Cardiac muscle cell (in vitro differentiated cells and primary cell): ENCODE measurements around the gene AKT1. TPM values are rescaled to one million over a fixed set of nuclear protein-coding genes. Genes with fewer than 3 reads are reported as not detected.

Experiments
- DNase-seq, 2 donors: peaks; one replicate each; pipeline versions ENCODE4 v3.0.0 to v3.0.0-alpha.2; 2010 to 2017; ENCODE audit warnings: low read depth in 1 of 2, low spot score in 1 of 2
- H3K27ac ChIP-seq: fragments of 200-600 bp; sonication (generic); 2 replicates; pipeline ENCODE4 v1.5.1; 2016
- H3K27me3 ChIP-seq: fragments of 200-600 bp; sonication (generic); 2 replicates; pipeline ENCODE4 v1.6.0; 2016; ENCODE audit warnings: control low read depth
- H3K36me3 ChIP-seq: fragments of 200-600 bp; sonication (generic); 2 replicates; pipeline ENCODE4 v1.5.1; 2016; ENCODE audit warnings: control low read depth
- H3K4me1 ChIP-seq: fragments of 200-600 bp; sonication (generic); 2 replicates; pipeline ENCODE4 v1.8.1; 2017; ENCODE audit warnings: low read depth, mild to moderate bottlenecking, mixed run types
- H3K4me3 ChIP-seq: fragments of 200-600 bp; sonication (generic); 2 replicates; pipeline ENCODE4 v1.5.1; 2016; ENCODE audit warnings: mild to moderate bottlenecking
- H3K9me3 ChIP-seq: fragments of 200-600 bp; sonication (generic); 2 replicates; pipeline ENCODE4 v1.5.1; 2017; ENCODE audit warnings: low read depth, mild to moderate bottlenecking, control low read depth
- polyA plus RNA-seq: library from polyadenylated mRNA; unstranded; fragments of >200 nt; fragmentation: Nextera tagmentation; extraction: Ambion mirVana; gene quantifications from 2 replicates; pipeline ENCODE4 v1.2.1, GENCODE V29; 2016
- total RNA-seq: library from RNA; depleted of rRNA; stranded (reverse); fragments of >200 nt; gene quantifications from 2 replicates; pipeline ENCODE4 v1.2.3, GENCODE V29; 2016
- TF ChIP-seq, protein P1 (sequence below): IDR thresholded peaks from 2 replicates; pipeline ENCODE4 v1.5.1; 2012; ENCODE audit warnings: low read depth, mild to moderate bottlenecking, low read length

Gene AKT1
- total and polyA plus RNA-seq, 2 experiments from 2014 or later, result 173 to 242 TPM

DNA sequence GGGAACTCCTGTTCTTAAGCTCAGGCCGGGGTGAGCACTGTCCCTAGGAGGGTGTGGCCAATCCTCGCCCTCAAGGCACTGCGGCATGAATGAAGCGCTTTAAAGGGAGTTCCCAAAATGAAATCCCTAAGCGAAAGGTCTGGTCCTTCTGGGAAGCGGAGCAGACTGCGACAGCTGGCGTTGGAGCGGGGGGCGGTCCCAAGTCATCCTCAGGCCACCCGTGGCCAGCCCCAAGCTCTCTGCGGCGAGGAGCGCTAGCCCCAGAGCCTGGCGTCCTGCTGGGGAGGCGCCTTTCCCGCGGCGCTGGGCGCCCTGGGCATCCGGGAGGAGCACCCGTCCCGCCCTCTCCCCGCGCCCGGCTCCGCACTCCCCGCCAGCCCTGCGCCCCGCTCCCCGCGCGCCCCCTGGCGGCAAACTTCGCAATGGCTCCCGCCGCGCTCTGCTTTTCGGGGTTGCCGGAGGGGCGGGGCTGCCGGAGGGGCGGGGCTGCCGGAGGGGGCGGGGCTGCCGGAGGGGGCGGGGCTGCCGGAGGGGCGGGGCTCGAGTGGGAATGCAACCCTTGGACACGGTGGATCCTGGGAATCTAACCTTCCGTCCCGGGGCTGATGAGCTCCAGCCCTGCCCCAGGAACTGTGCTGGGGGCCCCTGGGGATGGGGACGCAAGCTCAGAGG, 30.8 kb upstream of the AKT1 start:
- Histone ChIP-seq H3K27ac (peak overlapping the region; percentile 87), H3K27me3 (peaks cover 6% of the 10 kb centered on the region), H3K9me3 (no peaks in the 10 kb centered on the region), H3K36me3 (no peaks in the 10 kb centered on the region), H3K4me3 (peak overlapping the region; percentile 50), H3K4me1 (peaks cover 9% of the 10 kb centered on the region)
- peak; percentile 85 to 92 for DNase-seq
- TF ChIP-seq, protein P1, sequence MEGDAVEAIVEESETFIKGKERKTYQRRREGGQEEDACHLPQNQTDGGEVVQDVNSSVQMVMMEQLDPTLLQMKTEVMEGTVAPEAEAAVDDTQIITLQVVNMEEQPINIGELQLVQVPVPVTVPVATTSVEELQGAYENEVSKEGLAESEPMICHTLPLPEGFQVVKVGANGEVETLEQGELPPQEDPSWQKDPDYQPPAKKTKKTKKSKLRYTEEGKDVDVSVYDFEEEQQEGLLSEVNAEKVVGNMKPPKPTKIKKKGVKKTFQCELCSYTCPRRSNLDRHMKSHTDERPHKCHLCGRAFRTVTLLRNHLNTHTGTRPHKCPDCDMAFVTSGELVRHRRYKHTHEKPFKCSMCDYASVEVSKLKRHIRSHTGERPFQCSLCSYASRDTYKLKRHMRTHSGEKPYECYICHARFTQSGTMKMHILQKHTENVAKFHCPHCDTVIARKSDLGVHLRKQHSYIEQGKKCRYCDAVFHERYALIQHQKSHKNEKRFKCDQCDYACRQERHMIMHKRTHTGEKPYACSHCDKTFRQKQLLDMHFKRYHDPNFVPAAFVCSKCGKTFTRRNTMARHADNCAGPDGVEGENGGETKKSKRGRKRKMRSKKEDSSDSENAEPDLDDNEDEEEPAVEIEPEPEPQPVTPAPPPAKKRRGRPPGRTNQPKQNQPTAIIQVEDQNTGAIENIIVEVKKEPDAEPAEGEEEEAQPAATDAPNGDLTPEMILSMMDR, result peak; percentile 55

GRCh38 chr14:104824353-104824997, 28.9 kb upstream of the AKT1 start:
- H3K4me1 ChIP-seq, result peaks cover 9% of the 10 kb centered on the region
- no peak for DNase-seq
- H3K36me3 ChIP-seq, result no peaks in the 10 kb centered on the region
- H3K4me3 ChIP-seq, result no peak overlapping the region
- H3K27me3 ChIP-seq, result peaks cover 6% of the 10 kb centered on the region
- H3K27ac ChIP-seq, result no peak overlapping the region
- TF ChIP-seq, protein P1, result no peak
- H3K9me3 ChIP-seq, result no peaks in the 10 kb centered on the region

DNA sequence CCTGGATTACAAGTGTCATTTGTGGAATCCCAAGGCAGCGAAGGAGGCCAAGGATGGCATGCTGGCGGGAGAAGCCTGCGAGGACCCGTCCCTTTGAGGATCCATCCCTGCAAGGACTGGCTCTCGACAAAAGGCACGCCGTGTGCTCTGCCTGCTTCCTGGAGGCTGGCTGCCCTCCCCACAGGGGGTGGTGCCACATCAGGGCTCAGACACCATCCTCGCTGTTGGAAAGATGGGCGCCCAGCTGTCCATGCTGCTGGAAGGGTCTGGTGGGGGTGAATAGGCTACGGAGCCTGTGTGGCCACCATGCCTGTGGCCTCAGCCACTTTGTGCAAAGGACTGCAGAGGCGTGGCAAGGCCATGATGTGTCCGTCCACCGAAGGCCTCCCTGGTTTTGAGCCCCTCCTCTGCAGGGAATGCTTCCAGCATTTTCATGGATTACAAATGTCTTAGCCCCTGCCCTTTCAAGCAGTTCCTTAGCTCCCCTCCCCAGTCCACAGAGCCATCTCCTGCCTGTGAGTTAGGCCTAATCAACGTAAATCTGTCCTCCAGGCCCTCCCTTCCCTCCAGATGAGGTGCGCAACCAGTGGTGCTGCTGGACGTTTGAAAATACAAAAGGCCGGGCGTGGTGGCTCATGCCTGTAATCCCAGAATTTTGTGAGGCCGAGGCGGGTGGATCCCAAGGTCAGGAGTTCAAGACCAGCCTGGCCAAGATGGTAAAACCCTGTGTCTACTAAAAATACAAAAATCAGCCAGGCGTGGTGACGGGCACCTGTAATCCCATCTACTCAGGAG, 27.5 kb upstream of the AKT1 start:
- no peak overlapping the region for H3K4me3 ChIP-seq
- no peaks in the 10 kb centered on the region for H3K36me3 ChIP-seq
- no peak for DNase-seq
- H3K27me3 ChIP-seq, result peaks cover 6% of the 10 kb centered on the region
- TF ChIP-seq, protein P1, result no peak
- H3K4me1 ChIP-seq, result peaks cover 4% of the 10 kb centered on the region
- no peak overlapping the region for H3K27ac ChIP-seq
- H3K9me3 ChIP-seq, result no peaks in the 10 kb centered on the region

GRCh38 chr14:104821971-104822608, 26.5 kb upstream of the AKT1 start:
- no peaks in the 10 kb centered on the region for H3K9me3 ChIP-seq
- no peaks in the 10 kb centered on the region for H3K36me3 ChIP-seq
- peaks cover 3% of the 10 kb centered on the region for H3K4me1 ChIP-seq
- no peak overlapping the region for H3K4me3 ChIP-seq
- H3K27me3 ChIP-seq, result peaks cover 6% of the 10 kb centered on the region
- no peak for DNase-seq
- no peak overlapping the region for H3K27ac ChIP-seq
- TF ChIP-seq, protein P1, result no peak

GRCh38 chr14:104821229-104821945, 25.8 kb upstream of the AKT1 start:
- H3K9me3 ChIP-seq, result no peaks in the 10 kb centered on the region
- no peak for DNase-seq

More at GRCh38 chr14:104821229-104821945, 25.8 kb upstream of the AKT1 start:
- peaks cover 8% of the 10 kb centered on the region for H3K4me1 ChIP-seq
- no peaks in the 10 kb centered on the region for H3K36me3 ChIP-seq
- H3K27me3 ChIP-seq, result peaks cover 6% of the 10 kb centered on the region
- H3K27ac ChIP-seq, result no peak overlapping the region
- H3K4me3 ChIP-seq, result no peak overlapping the region
- TF ChIP-seq, protein P1, result no peak
